NK-92 treated with Interleukin-12 subunit alpha and Interleukin-12 subunit beta, amount 100 ng/mL, for 24 hours (cell line): ENCODE data around the gene HES4.
"Not testable (repeated sequence)": the region's sequence is repeated elsewhere in the genome, so short reads cannot be mapped to it uniquely, and the experiment has no call there.

Experiments used
- DNase-seq: peaks from one replicate; lab custom pipeline; 2025; lab: John Stamatoyannopoulos, UW

Gene HES4

DNA sequence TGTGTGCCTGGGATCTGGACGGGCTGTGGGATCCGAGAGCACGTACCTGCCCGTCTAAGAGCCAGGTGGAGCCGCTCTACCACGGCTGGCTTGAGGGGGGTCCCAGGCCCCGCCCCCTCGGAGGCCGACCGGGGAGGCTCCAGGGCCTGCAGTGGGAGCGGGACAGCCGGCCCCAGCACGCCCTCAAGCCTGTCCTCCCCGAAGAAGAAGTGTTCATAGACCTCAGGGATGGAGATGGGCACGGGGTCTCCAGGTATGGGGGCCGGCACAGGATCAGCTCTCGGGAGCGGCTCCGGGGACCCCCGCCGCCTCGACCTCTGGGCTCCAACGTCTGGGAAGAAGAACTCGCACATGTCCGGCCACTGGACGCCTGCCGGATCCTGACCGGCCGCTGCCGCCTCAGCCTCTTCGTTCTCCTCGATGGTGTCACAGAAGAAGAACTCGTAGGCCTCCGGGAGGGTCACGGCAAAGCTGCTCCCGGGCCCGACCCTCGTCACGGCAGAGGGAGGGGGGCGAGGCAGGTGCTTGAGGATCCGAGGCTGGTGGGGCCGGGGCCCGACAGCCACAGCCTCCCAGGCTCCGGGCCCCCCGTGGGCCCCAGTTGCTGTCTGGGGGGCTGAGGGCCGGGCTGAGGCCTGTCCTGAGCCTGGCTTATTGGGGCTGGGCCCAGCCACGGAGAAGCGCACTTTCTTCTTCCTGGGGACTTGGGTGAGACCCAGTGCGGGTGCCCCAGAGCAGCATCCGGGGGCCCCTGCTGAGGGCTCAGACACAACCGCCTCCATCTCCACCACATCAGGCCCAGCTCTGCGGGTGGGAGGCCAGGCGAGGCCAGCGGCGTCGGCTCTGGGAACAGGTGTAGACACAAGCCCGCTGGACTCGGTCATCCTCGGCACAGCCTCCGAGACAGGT is 20.8 kb downstream of the HES4 start:
- no peak for DNase-seq

DNA sequence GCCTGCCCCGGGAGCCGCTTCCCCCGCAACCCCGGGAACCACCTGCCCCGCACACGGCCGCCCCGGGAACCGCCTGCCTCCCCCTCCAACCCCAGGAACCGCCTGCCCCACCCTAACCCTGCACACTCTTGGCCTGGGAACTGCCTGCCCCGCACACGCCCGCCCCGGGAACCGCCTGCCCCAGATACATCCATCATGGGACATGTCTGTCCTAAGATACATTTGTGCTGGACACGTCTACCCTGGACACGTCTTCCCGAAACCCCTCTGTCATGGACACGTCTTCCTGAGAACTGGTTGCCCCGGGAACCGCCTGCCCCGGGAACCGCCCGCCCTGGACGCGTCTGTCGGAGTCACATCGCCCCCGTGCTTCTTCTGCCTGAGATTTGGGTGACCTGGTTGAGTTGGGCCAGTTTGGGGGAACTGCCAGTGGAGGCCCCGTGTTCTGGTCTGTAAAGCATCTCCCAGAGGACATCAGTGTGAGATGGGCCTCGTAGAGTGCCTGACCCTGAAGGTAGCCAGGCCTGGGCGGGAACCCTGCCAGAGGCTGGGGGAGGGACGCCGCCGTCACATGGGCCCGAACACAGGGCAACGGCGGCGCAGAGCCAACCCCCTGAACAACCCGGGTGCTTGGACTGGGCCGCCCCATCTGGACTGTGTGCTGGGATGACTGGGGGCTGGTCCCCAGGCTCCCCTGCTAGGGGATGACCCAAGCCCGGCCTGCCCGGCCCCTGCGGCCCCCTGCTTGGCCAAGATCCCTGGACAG is 21.6 kb downstream of the HES4 start:
- no peak for DNase-seq

DNA sequence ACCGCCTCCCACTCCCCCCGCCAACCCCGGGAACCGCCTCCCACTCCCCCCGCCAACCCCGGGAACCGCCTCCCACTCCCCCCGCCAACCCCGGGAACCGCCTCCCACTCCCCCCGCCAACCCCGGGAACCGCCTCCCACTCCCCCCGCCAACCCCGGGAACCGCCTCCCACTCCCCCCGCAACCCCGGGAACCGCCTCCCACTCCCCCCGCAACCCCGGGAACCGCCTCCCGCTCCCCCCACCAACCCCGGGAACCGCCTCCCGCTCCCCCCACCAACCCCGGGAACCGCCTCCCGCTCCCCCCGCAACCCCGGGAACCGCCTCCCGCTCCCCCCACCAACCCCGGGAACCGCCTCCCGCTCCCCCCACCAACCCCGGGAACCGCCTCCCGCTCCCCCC is 23.1 kb downstream of the HES4 start:
- not testable (repeated sequence) for DNase-seq

DNA sequence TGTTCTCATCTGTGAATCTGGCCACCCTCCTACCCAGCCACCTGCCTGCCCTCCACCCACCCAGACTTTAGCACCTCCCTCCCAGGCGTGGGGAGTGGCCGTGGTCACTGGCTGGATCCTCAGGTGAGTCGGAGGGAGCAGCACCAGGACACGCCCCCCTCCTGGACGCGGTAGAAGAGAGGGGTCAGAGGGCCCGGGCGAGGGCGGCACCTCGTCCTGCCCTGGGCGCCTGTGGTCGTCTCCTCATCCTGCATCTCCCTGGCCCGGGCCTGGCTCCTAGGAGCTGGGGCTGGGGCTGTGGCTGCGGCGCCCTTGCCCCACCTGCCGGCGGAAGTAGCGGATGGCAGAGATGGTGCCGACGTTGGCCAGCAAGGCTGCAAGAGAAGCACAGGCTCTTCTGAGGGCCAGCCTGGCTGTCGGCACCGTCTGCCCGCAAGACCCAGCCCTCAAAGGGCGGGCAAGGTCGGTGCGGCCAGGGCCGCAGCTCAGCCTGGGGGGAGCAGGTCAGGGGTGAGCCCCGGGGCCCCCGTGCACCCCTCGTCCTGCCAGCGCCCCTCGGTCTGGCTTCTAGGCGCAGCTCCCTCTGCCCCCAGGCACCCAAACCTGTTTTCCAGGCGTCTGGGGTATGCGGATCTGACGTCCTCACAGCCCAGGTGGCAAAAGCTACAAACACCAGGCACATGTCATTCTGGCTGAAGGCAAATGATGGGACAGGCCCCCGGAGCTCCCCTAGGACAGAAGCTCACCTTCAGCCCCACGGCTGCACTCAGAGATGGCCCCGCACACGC is 23.8 kb downstream of the HES4 start:
- no peak for DNase-seq

DNA sequence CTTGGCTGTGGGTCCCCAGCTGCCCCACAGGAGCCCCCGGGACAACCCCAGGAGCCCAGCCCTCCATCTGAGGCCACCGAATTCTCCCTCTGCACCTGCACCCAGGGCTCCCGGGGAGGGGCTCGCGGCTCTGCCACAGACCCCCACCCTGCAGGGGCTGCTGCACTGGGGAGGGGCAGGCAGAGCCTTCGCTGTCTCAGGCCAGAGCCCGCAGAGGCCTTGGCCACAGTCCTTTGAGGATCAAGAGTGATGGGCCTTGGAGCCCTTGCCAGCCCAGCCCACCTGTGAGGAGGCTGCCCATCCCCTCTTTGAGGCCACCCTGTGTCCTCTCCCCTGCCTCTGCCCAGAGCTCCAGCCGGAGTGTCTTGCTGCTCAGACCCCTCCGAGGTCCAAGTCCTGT is 24.5 kb downstream of the HES4 start:
- no peak for DNase-seq

DNA sequence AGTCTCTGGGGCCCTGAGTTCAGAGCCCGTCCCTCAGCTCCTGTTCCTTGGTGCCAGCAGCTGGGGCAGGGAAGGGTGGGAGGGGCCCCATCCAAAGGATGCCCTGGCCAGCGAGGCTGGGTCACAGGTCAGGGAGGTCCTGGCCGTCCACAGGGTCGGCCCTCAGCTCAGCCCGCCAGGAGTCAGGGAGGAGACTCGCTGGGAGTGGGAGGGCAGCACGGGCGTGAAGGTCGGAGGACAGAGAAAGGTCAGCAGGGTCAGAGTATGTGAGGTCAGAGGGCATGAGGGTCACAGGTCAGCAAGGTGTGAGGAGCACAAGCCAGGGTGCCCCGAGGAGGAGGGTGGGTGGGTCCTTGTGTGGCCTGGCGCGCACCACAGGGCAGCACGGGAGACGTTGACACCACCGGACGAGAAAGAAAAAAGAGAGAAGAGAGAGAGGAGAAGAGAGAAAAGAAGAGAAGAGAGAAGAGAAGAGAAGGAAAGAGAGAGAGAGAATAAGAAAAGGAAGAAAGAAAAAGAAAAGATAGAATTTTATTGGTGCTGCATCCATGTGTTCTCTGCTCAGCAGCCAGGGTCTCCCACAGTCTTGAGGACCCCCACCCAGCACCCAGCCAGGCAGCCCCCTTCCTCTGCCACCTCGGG is 25.1 kb downstream of the HES4 start:
- no peak for DNase-seq

DNA sequence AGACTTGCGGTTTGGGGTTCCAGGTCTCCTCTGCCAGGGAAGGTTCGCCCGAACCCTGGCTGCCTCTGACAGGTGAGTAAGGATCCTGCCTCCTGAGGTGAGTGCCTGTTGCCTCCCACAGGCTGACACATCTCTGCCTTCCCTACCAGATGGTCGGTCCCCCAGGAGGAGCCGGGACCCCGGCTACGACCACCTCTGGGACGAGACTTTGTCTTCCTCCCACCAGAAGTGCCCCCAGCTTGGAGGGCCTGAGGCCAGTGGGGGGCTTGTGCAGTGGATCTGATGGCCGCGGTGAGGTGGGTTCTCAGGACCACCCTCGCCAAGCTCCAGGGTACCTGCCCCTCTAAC is 25.6 kb downstream of the HES4 start:
- no peak for DNase-seq

DNA sequence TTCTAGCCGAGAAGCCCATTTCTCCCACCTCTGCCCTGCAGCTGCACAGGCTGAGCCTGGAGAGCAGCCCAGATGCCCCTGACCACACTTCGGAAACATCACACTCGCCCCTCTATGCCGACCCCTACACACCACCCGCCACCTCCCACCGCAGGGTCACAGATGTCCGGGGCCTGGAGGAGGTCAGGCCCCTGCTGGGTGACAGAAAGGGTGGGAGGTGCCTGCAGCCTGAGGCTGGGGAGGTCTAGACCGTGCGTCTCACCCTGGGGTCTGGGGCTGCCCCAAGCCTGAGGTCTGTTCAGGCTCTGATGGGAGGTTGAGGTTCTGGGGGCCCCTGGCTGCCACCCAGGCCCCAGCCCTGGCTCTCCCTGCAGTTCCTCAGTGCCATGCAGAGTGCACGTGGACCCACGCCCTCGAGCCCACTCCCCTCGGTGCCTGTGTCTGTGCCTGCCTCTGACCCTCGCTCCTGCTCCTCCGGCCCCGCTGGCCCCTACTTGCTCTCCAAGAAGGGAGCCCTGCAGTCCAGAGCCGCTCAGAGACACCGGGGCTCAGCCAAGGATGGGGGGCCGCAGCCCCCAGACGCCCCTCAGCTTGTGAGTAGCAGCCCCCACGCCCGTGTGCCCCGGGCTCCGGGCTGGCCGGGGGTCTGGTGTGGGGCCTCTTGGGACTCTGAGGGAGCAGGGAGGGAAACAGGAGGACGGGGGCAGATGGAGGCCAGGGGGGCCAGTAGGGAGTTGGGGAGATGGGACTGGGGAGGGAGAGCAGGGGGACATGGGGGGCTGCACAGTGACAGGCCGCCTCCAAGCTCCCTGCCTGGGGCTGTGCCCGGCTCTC is 26.2 kb downstream of the HES4 start:
- DNase-seq = no peak

DNA sequence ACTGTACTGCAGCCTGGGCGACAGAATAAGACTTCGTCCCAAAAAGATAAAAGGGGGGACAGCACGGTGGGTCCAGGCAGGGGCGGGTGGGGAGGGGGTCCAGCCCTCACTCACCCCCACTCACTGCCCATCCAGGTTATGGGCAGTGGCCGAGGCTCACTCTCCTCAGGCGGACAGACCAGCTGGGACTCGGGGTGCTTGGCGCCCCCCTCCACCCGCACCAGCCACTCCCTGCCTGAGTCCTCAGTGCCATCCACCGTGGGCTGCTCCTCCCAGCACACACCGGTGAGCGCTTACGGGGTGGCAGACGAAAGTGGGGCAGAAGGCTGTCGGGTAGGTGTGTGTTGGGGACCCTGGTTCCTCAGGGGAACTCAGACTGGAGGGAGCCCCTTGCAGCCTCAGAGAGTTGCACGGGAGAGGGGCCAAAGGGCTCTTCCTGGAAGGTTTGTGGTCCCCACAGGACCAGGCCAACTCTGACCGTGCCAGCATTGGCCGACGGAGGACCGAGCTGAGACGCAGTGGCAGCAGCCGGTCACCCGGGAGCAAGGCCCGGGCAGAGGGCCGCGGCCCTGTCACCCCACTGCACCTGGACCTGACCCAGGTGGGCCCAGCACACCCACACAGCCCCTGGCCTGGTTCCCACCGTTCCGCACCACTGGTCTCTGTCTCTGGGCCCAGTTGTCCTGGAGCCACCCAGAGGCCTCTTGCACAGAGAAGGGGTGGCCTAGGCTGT is 27.0 kb downstream of the HES4 start:
- DNase-seq = no peak

DNA sequence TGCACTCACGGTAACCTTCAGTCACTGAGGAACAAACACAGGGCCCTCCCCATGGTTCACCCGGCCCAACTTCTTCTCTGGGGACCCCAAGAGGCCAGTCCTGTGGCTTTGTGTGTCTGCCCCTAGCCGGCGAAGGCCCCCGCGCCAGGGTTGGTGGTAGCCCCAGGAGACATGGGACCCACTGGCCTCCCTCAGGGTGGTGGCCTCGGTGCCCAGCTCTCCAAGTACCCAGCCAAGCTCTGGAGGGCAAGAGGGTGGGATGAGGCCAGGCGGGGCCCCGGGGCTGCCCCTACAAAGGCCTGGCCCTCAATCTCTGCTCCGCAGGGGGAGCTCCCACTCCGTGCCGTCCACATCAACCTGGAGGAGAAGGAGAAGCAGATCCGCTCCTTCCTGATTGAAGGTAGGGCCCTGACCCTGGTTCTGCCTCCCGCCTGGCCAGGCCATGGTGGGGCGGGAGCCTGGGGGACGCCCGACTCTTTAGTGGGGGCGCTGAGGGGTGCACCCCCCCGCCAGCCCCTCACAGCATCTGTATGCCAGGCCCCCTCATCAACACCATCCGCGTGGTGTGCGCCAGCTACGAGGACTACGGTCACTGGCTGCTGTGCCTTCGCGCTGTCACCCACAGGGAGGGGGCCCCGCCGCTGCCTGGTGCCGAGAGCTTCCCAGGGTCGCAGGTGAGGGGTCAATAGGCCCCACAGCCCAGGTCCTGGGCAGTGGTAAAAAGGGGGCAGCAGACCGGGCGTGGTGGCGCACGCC is 28.0 kb downstream of the HES4 start:
- no peak for DNase-seq

DNA sequence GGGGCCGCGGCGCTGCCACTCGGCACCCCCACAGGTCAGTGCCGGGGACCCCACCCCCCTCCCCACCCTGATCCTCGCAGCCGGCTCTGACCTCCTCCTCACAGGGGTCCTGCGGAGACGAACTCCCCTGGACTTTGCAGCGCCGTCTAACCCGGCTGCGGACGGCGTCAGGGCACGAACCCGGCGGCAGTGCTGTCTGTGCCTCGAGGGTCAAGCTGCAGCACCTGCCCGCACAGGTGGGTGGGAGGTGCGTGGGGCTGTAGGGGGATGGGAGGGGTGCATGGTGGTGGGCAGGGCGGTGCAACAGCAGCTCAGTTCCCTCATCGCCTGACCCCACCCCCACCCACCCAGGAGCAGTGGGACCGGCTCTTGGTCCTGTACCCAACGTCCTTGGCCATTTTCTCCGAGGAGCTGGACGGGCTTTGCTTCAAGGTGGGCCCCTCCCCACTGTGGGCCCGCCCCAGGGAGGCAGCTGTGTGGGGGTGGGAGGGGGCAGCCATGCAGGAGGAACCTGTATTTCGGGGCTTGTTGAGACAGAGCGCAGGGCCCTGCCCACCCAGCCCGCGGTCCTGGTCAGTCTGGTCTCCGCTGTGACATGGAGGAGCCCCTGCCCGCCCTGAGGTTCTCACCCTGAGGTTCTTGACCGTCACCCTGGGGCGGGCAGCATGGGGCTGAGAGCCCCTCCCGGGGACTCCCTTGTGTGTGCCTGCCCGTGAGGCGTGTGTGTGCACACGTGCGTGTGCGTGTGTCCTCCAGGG is 28.7 kb downstream of the HES4 start:
- DNase-seq = no peak

DNA sequence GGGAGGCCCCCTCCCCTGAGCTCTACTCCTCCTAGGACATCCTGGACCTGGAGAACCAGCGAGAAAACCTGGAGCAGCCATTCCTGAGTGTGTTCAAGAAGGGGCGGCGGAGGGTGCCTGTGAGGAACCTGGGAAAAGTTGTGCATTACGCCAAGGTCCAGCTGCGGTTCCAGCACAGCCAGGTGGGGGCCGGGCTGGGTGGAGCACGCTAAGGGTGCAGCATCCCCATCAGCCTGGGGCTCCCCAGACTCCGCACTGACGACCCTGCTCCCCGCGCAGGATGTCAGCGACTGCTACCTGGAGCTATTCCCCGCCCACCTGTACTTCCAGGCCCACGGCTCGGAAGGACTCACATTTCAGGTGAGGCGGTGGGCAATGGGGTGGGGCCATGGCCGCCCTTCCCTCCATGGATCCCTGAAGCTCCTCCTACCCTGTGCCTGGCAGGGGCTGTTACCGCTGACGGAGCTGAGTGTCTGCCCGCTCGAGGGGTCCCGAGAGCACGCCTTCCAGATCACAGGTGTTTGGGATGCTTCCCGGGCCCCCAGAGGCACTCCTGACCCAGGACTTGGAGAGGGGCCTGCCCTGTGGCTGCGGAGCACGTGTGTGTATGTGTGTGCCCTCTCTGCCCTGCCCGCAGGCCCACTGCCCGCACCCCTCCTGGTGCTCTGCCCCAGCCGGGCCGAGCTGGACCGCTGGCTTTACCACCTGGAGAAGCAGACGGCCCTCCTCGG is 29.5 kb downstream of the HES4 start:
- no peak for DNase-seq

DNA sequence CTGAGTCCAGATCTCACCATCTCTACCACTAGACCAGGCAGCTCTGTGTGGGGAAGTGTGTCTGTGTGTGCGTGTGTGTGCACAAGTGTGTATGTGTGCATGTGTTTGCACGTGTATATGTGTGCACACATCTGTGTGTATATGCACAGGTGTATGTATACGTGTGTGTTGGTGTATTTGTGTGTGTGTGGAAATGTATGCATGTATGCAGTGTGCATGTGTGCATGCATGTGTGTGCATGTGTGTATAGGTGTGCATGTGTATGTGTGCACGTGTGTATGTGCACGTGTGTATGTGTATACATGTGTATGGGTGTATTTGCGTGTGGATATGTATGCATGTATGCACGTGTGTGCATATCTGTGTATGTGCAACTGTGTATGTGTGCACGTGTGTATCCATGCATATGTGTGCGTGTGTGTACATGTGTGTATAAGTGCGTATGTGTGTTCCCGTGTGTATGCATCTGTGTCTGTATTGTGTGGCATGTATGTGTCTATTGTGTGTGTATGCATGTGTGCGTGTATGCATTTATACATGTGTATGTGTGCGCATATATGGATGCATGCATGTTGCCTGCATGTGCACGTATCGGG is 30.5 kb downstream of the HES4 start:
- DNase-seq = no peak

DNA sequence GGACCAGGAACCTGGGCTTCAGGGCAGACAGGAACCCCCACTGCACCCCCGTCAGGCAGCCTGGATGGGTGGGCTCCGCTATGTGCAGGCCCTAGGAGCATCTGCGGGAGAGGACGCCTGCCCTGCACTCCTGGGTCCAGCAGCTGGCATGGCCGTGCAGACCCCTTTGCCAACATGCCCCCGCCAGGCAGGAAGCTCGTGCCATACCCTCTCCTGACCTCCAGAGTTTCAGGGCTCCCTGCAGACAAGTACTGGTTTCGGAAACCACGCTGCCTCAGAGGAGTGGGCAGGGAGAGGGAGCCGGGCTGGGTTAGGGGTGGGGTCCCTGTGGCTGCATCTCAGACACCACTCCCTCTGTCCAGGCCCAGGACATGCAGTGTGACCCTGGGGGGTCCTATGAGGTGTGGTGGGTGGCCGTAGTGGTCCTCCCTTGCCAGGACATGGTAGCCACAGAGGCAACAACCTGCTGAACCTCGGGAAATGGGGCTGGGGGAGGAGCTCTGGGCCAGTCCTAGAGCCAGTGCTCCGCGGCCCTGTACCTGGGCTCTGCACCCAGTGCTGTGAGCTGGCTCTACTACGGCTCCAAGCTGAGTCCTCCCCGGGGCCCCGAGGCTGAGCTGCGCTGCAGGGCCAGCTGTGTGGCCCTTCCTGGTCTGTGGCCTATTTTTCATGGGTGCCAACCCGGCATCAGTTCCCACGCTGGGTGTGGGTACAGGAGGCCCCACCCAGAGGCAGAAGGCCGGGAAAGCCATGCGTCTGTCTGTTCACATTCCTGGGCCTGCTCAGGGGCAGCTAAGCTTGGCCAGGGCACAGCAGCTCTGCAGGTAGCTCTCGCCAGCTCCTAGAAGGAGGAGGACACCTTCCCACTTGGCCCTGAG is 32.2 kb downstream of the HES4 start:
- no peak for DNase-seq

DNA sequence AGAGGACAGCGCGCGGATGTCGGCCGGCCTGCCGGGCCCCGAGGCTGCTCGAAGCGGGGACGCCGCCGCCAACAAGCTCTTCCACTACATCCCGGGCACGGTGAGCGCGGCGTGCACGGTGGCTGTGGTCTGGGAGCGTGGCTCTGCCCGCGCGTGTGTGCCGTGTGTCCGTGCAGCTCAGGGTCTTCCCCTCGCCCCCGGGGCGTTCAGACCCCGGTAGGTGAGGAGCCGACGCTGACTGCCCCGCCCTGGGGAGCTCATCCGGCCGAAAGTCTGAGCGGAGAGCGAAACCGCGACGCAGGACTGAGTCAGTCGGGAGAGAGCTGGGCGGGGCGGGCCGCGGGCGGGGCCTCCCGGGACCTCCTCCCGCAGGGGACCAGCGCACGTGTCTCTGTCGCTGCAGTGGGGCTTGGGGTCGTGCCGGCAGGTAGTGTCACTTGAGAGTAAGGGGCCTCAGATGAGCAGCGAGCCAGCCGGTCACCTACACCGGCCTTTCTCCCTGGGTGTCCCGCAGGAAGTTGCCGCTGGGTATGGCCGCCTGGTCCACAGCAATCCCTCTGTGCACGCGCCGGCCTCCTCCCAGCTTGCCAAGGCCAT is 33.1 kb downstream of the HES4 start:
- no peak for DNase-seq

DNA sequence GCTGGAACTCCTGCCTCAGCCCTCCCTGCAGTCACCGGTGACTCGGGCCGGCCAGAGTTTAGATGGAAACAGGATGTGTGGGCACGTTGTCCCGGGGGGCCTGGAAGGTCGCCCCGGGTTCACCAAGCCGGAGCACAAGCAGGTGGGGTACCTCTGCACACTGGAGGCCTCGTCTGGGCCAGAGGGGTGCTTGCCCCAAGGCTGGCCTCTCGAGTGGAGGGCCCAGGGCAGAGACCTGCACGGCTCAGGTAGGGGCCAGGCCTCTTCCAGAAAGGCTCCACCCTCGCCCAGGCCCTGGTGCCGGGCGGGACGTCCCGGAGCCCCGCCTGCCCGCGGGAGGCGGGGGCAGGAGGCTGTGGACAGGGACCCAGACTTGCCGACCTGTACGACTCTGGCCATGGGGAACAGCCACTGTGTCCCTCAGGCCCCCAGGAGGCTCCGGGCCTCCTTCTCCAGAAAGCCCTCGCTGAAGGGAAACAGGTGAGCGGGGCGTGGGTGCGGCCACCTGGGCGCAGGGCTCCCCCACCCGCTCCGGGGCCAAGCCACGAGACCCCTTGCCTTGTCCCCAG is 33.7 kb downstream of the HES4 start, which contains the start of gene PLEKHN1:
Gene PLEKHN1, plus strand, starts transcription at position 348 of the 569 bp plus-strand sequence. Its CDS starts 50 bp downstream, at position 398.
- DNase-seq = no peak
